ENCODE data around the gene ZNF561.

- TF ChIP-seq CTCF (IDR thresholded peaks at IDR 0.05) = no peak
- TF ChIP-seq POLR2A (IDR thresholded peaks at IDR 0.05) = no peak
Observed at GRCh38 chr19:9640956-9641355, 19.9 kb upstream of the ZNF561 start.

Data from tibial nerve (tissue), 3 donors.